HG02610 (cell line): Measurements from ENCODE around the gene SLC6A15.

Experiments used
- ATAC-seq: cut with Tn5 transposase; IDR thresholded peaks from one replicate; pipeline ENCODE4 v1.9.1; 2021; ENCODE audit warnings: mild to moderate bottlenecking, moderate library complexity; ENCODE audit not compliant: unreplicated experiment

SLC6A15 gene

GRCh38 chr12:84810611-84811010 is 102.0 kb downstream of the SLC6A15 start:
- ATAC-seq = no peak
